Stimulated activated effector memory CD8-positive, alpha-beta T cell treated with anti-CD3 and anti-CD28 coated beads, Interleukin-12 subunit alpha, Interleukin-12 subunit beta, amount 100 ng/mL, for 72 hours (primary cell): Measurements from ENCODE around the gene CCDC127.
A peak's percentile ranks its signal among the peaks of the same experiment; 100 is the strongest.
"Not testable (repeated sequence)": the region's sequence is repeated elsewhere in the genome, so short reads cannot be mapped to it uniquely, and the experiment has no call there.

ENCODE experiments used
- ATAC-seq: fragments of 150-1000 bp; cut with Tn5 transposase; 2 replicates; pipeline ENCODE4 v1.10.0; 2021
- DNase-seq, 2 donors: peaks; one replicate each; pipeline ENCODE4 v3.0.0; 2021 to 2022; ENCODE audit warnings: low spot score in 2 of 2
- H3K27ac Mint-ChIP-seq: one replicate; pipeline ENCODE4 v1.8.0; 2022; ENCODE audit warnings: mild to moderate bottlenecking, mixed read lengths
- H3K36me3 Mint-ChIP-seq: one replicate; pipeline ENCODE4 v1.8.0; 2022; ENCODE audit warnings: mild to moderate bottlenecking, mixed read lengths
- H3K4me1 Mint-ChIP-seq: one replicate; pipeline ENCODE4 v1.8.0; 2022; ENCODE audit warnings: mixed read lengths
- H3K4me3 Mint-ChIP-seq: one replicate; pipeline ENCODE4 v1.8.0; 2022; ENCODE audit warnings: mild to moderate bottlenecking, mixed read lengths
- H3K9me3 Mint-ChIP-seq: one replicate; pipeline ENCODE4 v1.8.0; 2022; ENCODE audit warnings: mixed read lengths

CCDC127 gene

DNA sequence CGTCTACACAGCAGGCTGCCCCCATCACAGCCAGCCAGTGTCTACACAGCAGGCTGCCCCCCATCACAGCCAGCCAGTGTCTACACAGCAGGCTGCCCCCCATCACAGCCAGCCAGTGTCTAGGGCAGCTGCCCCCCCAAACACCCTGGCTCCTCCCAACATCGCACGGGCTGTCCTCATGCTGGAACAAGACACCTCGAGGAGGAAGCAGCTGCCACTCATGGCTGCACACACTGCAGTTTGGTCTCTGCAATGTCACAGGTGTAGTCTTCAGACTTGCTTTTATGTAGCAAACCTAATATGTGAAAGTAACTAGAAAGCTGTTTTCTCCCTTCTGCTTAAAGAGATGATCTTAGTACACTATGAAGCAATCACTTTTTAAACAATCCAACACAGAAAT lies 17.0 kb downstream of the CCDC127 start:
- Mint-ChIP-seq H3K9me3 (no peaks in the 10 kb centered on the region), H3K4me1 (peaks cover 5% of the 10 kb centered on the region), H3K4me3 (no peak overlapping the region), H3K36me3 (peaks cover 24% of the 10 kb centered on the region), H3K27ac (peak overlapping the region; percentile 29)
- no peak for ATAC-seq
- no peak for DNase-seq

DNA sequence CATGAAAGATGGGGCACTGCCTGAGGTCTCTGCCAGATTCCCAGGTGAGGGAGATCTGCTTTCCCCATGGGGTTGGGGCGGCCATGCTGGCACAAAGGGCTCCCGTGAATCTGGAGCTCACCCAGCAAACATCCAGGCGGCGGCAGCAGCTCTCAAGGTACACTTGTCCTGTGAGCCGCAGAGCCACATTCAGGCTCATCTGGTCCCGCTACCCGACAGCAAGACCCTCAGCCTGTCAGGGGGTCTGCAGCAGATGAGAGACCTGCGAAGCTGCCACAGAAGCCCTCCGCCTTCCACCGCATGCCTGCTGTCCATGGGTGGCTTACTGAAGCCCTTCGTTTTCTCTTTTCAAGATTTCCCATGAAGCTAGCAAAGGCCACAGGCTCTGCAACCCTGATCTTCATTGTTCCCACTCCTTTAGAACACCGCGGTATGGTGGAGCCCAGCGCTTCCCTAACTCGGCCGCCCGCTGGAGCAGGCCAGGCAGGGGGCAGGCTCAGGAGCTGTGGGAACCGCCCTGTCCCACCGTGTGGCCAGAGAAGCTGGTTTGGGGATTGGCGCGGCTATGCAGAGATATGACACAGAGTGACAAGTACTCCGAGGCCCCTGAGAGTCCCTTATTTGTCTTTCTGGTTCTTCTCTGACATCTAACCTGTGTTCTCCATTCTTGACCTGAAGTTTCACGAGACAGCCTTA lies 17.9 kb downstream of the CCDC127 start:
- H3K9me3 Mint-ChIP-seq = no peaks in the 10 kb centered on the region
- peaks cover 15% of the 10 kb centered on the region for H3K36me3 Mint-ChIP-seq
- H3K4me1 Mint-ChIP-seq = peaks cover 11% of the 10 kb centered on the region
- no peak overlapping the region for H3K27ac Mint-ChIP-seq
- no peak overlapping the region for H3K4me3 Mint-ChIP-seq
- DNase-seq (no peak), ATAC-seq (no peak)

DNA sequence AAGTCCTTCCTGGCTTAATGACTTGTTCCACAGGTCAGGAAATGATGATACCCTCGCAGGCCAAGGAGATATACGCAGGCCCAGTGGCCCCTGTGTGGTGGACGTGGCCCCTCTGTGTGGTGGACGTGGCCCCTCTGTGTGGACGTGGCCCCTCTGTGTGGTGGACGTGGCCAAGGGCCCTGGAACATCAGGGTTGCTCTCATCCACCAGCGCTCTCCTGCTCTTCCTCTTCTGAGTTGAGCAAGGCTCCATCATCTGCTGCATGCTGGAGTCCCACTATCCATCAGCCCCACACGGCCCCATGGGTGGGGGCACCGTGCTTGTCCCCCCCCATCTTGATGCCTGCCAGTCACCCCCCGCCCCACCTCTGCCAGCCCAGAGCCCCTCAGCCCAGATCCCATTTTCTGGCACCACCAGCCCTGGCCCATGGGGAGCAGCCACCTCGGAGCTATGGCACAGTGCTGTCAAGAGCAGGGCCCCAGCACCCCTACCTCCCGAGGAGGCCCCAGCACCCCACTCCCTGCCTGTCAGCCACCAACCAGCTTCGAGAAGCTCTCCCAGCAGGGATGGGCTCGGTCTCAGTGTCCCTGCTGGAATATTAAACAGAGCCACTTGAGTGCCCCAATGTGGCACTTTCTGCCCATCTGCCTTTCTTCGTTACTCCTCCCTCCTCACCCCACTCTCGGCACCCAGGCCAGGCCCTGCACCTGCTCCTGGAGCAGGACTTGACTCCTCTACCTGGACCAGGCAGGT lies 18.6 kb downstream of the CCDC127 start:
- no peak overlapping the region for H3K27ac Mint-ChIP-seq
- peaks cover 7% of the 10 kb centered on the region for H3K36me3 Mint-ChIP-seq
- peaks cover 12% of the 10 kb centered on the region for H3K4me1 Mint-ChIP-seq
- ATAC-seq (no peak), DNase-seq (no peak)
- H3K4me3 Mint-ChIP-seq = no peak overlapping the region
- no peaks in the 10 kb centered on the region for H3K9me3 Mint-ChIP-seq

DNA sequence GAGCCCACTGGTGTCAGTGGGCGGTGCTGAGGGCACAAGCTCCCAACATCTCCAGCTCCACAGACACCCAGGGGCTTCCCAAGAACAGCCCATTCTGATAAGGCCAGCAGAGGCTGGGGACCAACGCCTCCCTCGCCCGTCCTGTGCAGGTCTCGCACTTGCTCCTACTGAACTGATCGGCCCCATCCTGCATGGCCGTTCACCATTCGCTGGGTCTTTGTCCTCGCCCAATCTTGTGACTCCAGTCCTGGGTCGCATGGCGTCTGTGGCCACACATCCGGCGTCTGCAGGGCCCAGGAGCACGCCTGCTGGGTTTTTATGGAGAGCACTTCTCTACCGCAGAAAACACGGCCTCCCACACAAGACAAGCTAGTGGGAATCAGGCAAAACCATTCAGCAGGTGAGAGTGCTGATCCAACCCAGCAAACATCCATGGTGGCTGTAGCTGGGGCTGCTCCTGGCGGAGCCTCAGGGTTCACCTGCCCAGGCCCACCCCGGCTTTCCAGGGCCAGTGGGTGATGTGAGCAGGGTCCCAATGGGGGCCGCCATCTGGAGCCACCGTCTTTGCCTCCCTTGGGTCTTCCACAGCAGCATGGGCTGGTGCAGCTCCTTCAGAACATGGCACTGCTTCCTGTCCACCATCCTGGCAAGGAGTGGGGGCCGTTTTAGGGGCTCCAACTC lies 19.3 kb downstream of the CCDC127 start:
- ATAC-seq (no peak), DNase-seq (no peak)
- peaks cover 12% of the 10 kb centered on the region for H3K4me1 Mint-ChIP-seq
- no peak overlapping the region for H3K4me3 Mint-ChIP-seq
- no peaks in the 10 kb centered on the region for H3K9me3 Mint-ChIP-seq
- H3K36me3 Mint-ChIP-seq = peaks cover under 1% of the 10 kb centered on the region
- no peak overlapping the region for H3K27ac Mint-ChIP-seq

- Mint-ChIP-seq H3K36me3 (no peaks in the 10 kb centered on the region), H3K27ac (no peak overlapping the region), H3K4me3 (no peak overlapping the region), H3K4me1 (peaks cover 12% of the 10 kb centered on the region), H3K9me3 (no peaks in the 10 kb centered on the region)
- DNase-seq (no peak), ATAC-seq (no peak)
These were observed 20.0 kb downstream of the CCDC127 start for GRCh38 chr5:197892-198489.

- H3K27ac Mint-ChIP-seq, ATAC-seq, H3K36me3 Mint-ChIP-seq, H3K9me3 Mint-ChIP-seq, DNase-seq, H3K4me1 Mint-ChIP-seq, H3K4me3 Mint-ChIP-seq: not testable (repeated sequence)
These were observed 20.9 kb downstream of the CCDC127 start for GRCh38 chr5:197031-197430.

- no peak overlapping the region for H3K4me3 Mint-ChIP-seq
- H3K4me1 Mint-ChIP-seq = peaks cover 7% of the 10 kb centered on the region
- H3K27ac Mint-ChIP-seq = no peak overlapping the region
These were observed 21.6 kb downstream of the CCDC127 start for GRCh38 chr5:196350-196749.

GRCh38 chr5:195401-196160 lies 22.4 kb downstream of the CCDC127 start:
- H3K4me1 Mint-ChIP-seq = peaks cover 7% of the 10 kb centered on the region
- H3K36me3 Mint-ChIP-seq = no peaks in the 10 kb centered on the region
- H3K27ac Mint-ChIP-seq = peak overlapping the region; percentile 58
- no peaks in the 10 kb centered on the region for H3K9me3 Mint-ChIP-seq
- DNase-seq (no peak), ATAC-seq (peak; percentile 23)
- H3K4me3 Mint-ChIP-seq = no peak overlapping the region

More at GRCh38 chr5:196350-196749, 21.6 kb downstream of the CCDC127 start:
- ATAC-seq (peak; percentile 33), DNase-seq (no peak)
- Mint-ChIP-seq H3K9me3 (no peaks in the 10 kb centered on the region), H3K36me3 (no peaks in the 10 kb centered on the region)

GRCh38 chr5:194603-195209 lies 23.2 kb downstream of the CCDC127 start:
- no peak for ATAC-seq
- Mint-ChIP-seq H3K36me3 (no peaks in the 10 kb centered on the region), H3K4me1 (peaks cover 7% of the 10 kb centered on the region), H3K4me3 (no peak overlapping the region), H3K27ac (no peak overlapping the region), H3K9me3 (no peaks in the 10 kb centered on the region)
- no peak for DNase-seq

- no peak overlapping the region for H3K4me3 Mint-ChIP-seq
These were observed 23.9 kb downstream of the CCDC127 start for GRCh38 chr5:194102-194501.

DNA sequence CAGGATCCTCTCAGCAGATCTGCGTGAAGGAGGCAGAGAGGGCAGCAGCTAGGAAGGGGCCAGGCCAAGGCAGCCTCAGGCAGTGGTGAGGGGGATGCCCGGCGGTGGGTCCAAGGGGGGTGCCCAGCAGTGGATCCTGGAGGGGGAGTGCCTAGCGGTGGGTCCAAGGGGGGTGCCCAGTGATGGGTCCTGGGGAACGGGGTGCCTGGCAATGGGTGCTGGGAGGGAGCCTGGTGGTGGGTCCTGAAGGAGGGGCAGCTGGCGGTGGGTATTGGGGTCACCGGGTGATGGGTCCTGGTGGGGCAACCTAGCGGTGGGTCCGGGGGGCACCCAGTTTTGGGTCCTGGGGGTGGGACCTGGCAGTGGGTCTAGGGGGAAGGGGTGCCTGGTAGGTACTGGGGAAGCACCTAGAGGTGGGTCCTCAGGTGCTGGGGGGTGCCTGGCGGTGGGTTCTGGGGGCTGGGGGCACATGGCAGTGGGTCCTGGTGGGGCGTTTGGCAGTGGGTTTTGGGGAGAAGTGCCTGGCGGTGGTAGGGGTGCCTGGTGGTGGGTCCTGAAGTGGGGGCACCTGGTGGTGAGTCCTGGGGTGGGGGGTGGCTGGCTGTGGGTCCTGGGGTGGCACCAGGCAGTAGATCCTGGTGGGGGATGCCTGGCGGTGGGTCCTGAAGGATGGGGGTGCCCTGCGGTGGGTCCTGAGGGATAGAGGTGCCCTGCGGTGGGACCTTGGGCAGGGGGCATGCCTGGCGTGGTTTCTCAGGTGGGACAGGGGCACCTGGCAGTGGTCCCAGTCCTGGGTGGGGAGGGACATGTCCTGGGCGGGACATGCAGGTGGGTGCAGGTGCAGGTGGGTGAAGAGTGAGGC lies 24.8 kb downstream of the CCDC127 start:
- no peak for ATAC-seq
- no peak for DNase-seq
- H3K4me3 Mint-ChIP-seq = no peak overlapping the region
- H3K9me3 Mint-ChIP-seq = no peaks in the 10 kb centered on the region
- H3K4me1 Mint-ChIP-seq = peaks cover 17% of the 10 kb centered on the region
- no peak overlapping the region for H3K27ac Mint-ChIP-seq
- H3K36me3 Mint-ChIP-seq = no peaks in the 10 kb centered on the region

More at GRCh38 chr5:194102-194501, 23.9 kb downstream of the CCDC127 start:
- H3K27ac Mint-ChIP-seq = no peak overlapping the region
- no peak for DNase-seq
- no peaks in the 10 kb centered on the region for H3K9me3 Mint-ChIP-seq
- peaks cover 8% of the 10 kb centered on the region for H3K4me1 Mint-ChIP-seq
- H3K36me3 Mint-ChIP-seq = no peaks in the 10 kb centered on the region
- ATAC-seq = no peak

- no peak for ATAC-seq
- no peak overlapping the region for H3K4me3 Mint-ChIP-seq
- peaks cover 17% of the 10 kb centered on the region for H3K4me1 Mint-ChIP-seq
- H3K27ac Mint-ChIP-seq = no peak overlapping the region
- H3K9me3 Mint-ChIP-seq = no peaks in the 10 kb centered on the region
- no peak for DNase-seq
- no peaks in the 10 kb centered on the region for H3K36me3 Mint-ChIP-seq
These were observed 25.3 kb downstream of the CCDC127 start for GRCh38 chr5:192691-192969.

GRCh38 chr5:191949-192690 lies 25.8 kb downstream of the CCDC127 start:
- no peak for ATAC-seq
- Mint-ChIP-seq H3K9me3 (no peaks in the 10 kb centered on the region), H3K4me3 (no peak overlapping the region), H3K27ac (no peak overlapping the region), H3K4me1 (peaks cover 17% of the 10 kb centered on the region), H3K36me3 (no peaks in the 10 kb centered on the region)
- DNase-seq = no peak
